Right lobe of liver (tissue), 4 donors: ENCODE measurements around the gene AGRP.

Experiments
- CTCF ChIP-seq, 4 donors: fragments of 200-600 bp in 3 of 4; fragments of 450-650 bp in 1 of 4; IDR thresholded peaks; one replicate each; pipeline versions ENCODE4 v1.5.1 to v1.8.0; 2016 to 2022; ENCODE audit warnings: antibody characterized with exemption in 4 of 4, mild to moderate bottlenecking in 2 of 4
- POLR2A ChIP-seq: fragments of 450-650 bp; IDR thresholded peaks from one replicate; pipeline ENCODE4 v1.6.1; 2017; ENCODE audit warnings: antibody characterized with exemption, mild to moderate bottlenecking
- donor health status: DM: no; HTN: no; CAD: no.
- donor health status: DM: no; HTN: no; CAD: no.
- donor health status: DM: no; HTN: yes; CAD: no.

- TF ChIP-seq CTCF (IDR thresholded peaks at IDR 0.05) (no peak), POLR2A (no peak)
These were observed 25.7 kb downstream of the AGRP start for GRCh38 chr16:67457611-67458010.
